Tibial nerve (tissue), 4 donors: Measurements from ENCODE around the gene SLC6A4. TPM values are rescaled to one million over a fixed set of nuclear protein-coding genes. Genes with fewer than 3 reads are reported as not detected.

Source experiments
- DNase-seq, 2 donors: peaks; one replicate each; pipeline ENCODE4 v3.0.0-alpha.2; 2019; ENCODE audit warnings: low spot score in 2 of 2
- H3K27ac ChIP-seq, 4 donors: fragments of 200-600 bp; sonication (generic) in 3 of 4; one replicate each; pipeline ENCODE4 v1.5.1; 2017 to 2019; ENCODE audit warnings: mild to moderate bottlenecking in 1 of 4
- H3K27me3 ChIP-seq, 2 donors: fragments of 200-600 bp; sonication (generic) in 1 of 2; one replicate each; pipeline versions ENCODE4 v1.5.1 to v1.6.0; 2017 to 2019
- H3K36me3 ChIP-seq, 3 donors: fragments of 200-600 bp; sonication (generic); one replicate each; pipeline ENCODE4 v1.5.1; 2018 to 2019
- H3K4me1 ChIP-seq, 4 donors: fragments of 200-600 bp; sonication (generic) in 3 of 4; one replicate each; pipeline ENCODE4 v1.5.1; 2017 to 2019
- H3K4me3 ChIP-seq, 4 donors: fragments of 200-600 bp; sonication (generic) in 3 of 4; one replicate each; pipeline ENCODE4 v1.5.1; 2017 to 2019; ENCODE audit warnings: mild to moderate bottlenecking in 1 of 4, moderate library complexity in 1 of 4
- H3K9me3 ChIP-seq, 4 donors: fragments of 200-600 bp; sonication (generic) in 3 of 4; one replicate each; pipeline ENCODE4 v1.5.1; 2017 to 2019
- CTCF ChIP-seq, 5 experiments: fragments of 200-600 bp in 3 of 5; fragments of 450-650 bp in 2 of 5; sonication (generic) in 3 of 5; IDR thresholded peaks; one replicate each; pipeline ENCODE4 v1.5.1; 2016 to 2019; ENCODE audit warnings: antibody characterized with exemption in 5 of 5, mild to moderate bottlenecking in 3 of 5, moderate library complexity in 2 of 5
- EP300 ChIP-seq, 2 donors: sonication (generic); formaldehyde crosslinking; IDR thresholded peaks; one replicate each; pipeline ENCODE4 v1.6.1; 2017; ENCODE audit warnings: antibody characterized with exemption in 2 of 2, mild to moderate bottlenecking in 1 of 2
- POLR2A ChIP-seq, 2 donors: fragments of 450-650 bp; IDR thresholded peaks; one replicate each; pipeline ENCODE4 v1.6.1; 2017; ENCODE audit warnings: antibody characterized with exemption in 2 of 2, mild to moderate bottlenecking in 2 of 2, moderate library complexity in 2 of 2
- WGBS, 2 donors: methylation state at CpG; one replicate each; pipeline ENCODE4 v1.1.5; 2018; 5-methylcytosine and 5-hydroxymethylcytosine counted together
- total RNA-seq, 4 donors: library from RNA; depleted of rRNA; stranded (reverse); fragments of >200 nt; gene quantifications; one replicate each; pipeline ENCODE4 v1.1.0, GENCODE V29; 2016

The SLC6A4 gene
- total RNA-seq, 4 donors from 2014 or later, result under 0.01 to 4.0 (median 2.5) TPM

- TF ChIP-seq CTCF (IDR thresholded peaks at IDR 0.05) (no peak), POLR2A (IDR thresholded peaks at IDR 0.05) (no peak), EP300 (IDR thresholded peaks at IDR 0.05) (no peak)
- Histone ChIP-seq H3K4me3 (no peak overlapping the region), H3K36me3 (no peaks in the 10 kb centered on the region), H3K27me3 (no peaks in the 10 kb centered on the region), H3K9me3 (no peaks in the 10 kb centered on the region), H3K27ac (no peak overlapping the region), H3K4me1 (no peaks in the 10 kb centered on the region)
- 83 to 86% methylated on average over 7 to 10 of the region's 10 CpGs for WGBS, 2 donors
- DNase-seq, result no peak
These were observed 14.2 kb downstream of the SLC6A4 start for GRCh38 chr17:30221346-30221745.

GRCh38 chr17:30220414-30220813, 15.1 kb downstream of the SLC6A4 start:
- no peak overlapping the region for H3K4me3 ChIP-seq
- TF ChIP-seq EP300 (IDR thresholded peaks at IDR 0.05) (no peak), POLR2A (IDR thresholded peaks at IDR 0.05) (no peak), CTCF (IDR thresholded peaks at IDR 0.05) (no peak)
- no peaks in the 10 kb centered on the region for H3K36me3 ChIP-seq
- 77 to 87% methylated on average over 5 of the region's 5 CpGs for WGBS, 2 donors
- H3K4me1 ChIP-seq, result no peaks in the 10 kb centered on the region
- no peaks in the 10 kb centered on the region for H3K9me3 ChIP-seq
- no peaks in the 10 kb centered on the region for H3K27me3 ChIP-seq
- H3K27ac ChIP-seq, result no peak overlapping the region
- no peak for DNase-seq

- Histone ChIP-seq H3K4me1 (no peaks in the 10 kb centered on the region), H3K9me3 (no peaks in the 10 kb centered on the region), H3K27me3 (no peaks in the 10 kb centered on the region), H3K36me3 (no peaks in the 10 kb centered on the region), H3K4me3 (no peak overlapping the region), H3K27ac (no peak overlapping the region)
- WGBS, 2 donors, result 72 to 74% methylated on average over 7 of the region's 7 CpGs
- no peak for DNase-seq
- TF ChIP-seq POLR2A (IDR thresholded peaks at IDR 0.05), result no peak
These were observed 15.7 kb downstream of the SLC6A4 start for GRCh38 chr17:30219833-30220232.

GRCh38 chr17:30219315-30219714, 16.2 kb downstream of the SLC6A4 start:
- H3K27me3 ChIP-seq, result no peaks in the 10 kb centered on the region
- no peak for DNase-seq
- H3K36me3 ChIP-seq, result no peaks in the 10 kb centered on the region
- 84 to 89% methylated on average over 4 of the region's 4 CpGs for WGBS, 2 donors
- no peaks in the 10 kb centered on the region for H3K9me3 ChIP-seq
- H3K27ac ChIP-seq, result no peak overlapping the region
- no peak overlapping the region for H3K4me3 ChIP-seq
- TF ChIP-seq CTCF (IDR thresholded peaks at IDR 0.05) (no peak), POLR2A (IDR thresholded peaks at IDR 0.05) (no peak), EP300 (IDR thresholded peaks at IDR 0.05) (no peak)
- H3K4me1 ChIP-seq, result no peaks in the 10 kb centered on the region

- Histone ChIP-seq H3K4me3 (no peak overlapping the region), H3K9me3 (no peaks in the 10 kb centered on the region), H3K4me1 (no peaks in the 10 kb centered on the region), H3K27me3 (no peaks in the 10 kb centered on the region), H3K36me3 (no peaks in the 10 kb centered on the region), H3K27ac (no peak overlapping the region)
- TF ChIP-seq CTCF (IDR thresholded peaks at IDR 0.05) (no peak), POLR2A (IDR thresholded peaks at IDR 0.05) (no peak), EP300 (IDR thresholded peaks at IDR 0.05) (no peak)
- no peak for DNase-seq
- 74 to 75% methylated on average over 9 of the region's 9 CpGs for WGBS, 2 donors
These were observed 16.7 kb downstream of the SLC6A4 start for GRCh38 chr17:30218799-30219198.

- 91 to 94% methylated on average over 11 of the region's 11 CpGs for WGBS, 2 donors
- H3K36me3 ChIP-seq, result no peaks in the 10 kb centered on the region
- no peaks in the 10 kb centered on the region for H3K27me3 ChIP-seq
- TF ChIP-seq EP300 (IDR thresholded peaks at IDR 0.05), result no peak
- TF ChIP-seq CTCF (IDR thresholded peaks at IDR 0.05), result no peak
- TF ChIP-seq POLR2A (IDR thresholded peaks at IDR 0.05), result no peak
- H3K27ac ChIP-seq, result no peak overlapping the region
- DNase-seq, result no peak
- H3K4me3 ChIP-seq, result no peak overlapping the region
- H3K4me1 ChIP-seq, result no peaks in the 10 kb centered on the region
- no peaks in the 10 kb centered on the region for H3K9me3 ChIP-seq
These were observed 17.7 kb downstream of the SLC6A4 start for GRCh38 chr17:30217746-30218245.
